Neuronal stem cell (in vitro differentiated cells): ENCODE data around the gene LIN54.
A peak's percentile ranks its signal among the peaks of the same experiment; 100 is the strongest.
"Not testable (repeated sequence)": the region's sequence is repeated elsewhere in the genome, so short reads cannot be mapped to it uniquely, and the experiment has no call there.

Experiments
- DNase-seq: peaks from one replicate; pipeline ENCODE4 v3.0.0-alpha.2; 2013; ENCODE audit warnings: low spot score
- H2AFZ ChIP-seq: one replicate; pipeline ENCODE4 v1.6.1; 2013; ENCODE audit warnings: mild to moderate bottlenecking, low read length, inconsistent platforms
- H2AK5ac ChIP-seq: 2 replicates; pipeline ENCODE4 v1.6.1; 2013; ENCODE audit warnings: low read depth, mild to moderate bottlenecking, inconsistent platforms, low read length, moderate library complexity, mixed read lengths
- H2BK120ac ChIP-seq: 2 replicates; pipeline ENCODE4 v1.6.1; 2013; ENCODE audit warnings: low read depth, mild to moderate bottlenecking, inconsistent platforms, low read length, moderate library complexity, mixed read lengths
- H2BK12ac ChIP-seq: one replicate; pipeline ENCODE4 v1.6.1; 2013; ENCODE audit warnings: low read length, inconsistent platforms
- H2BK15ac ChIP-seq: 2 replicates; pipeline ENCODE4 v1.6.1; 2013; ENCODE audit warnings: mild to moderate bottlenecking, low read length, inconsistent platforms, mixed read lengths
- H2BK5ac ChIP-seq: one replicate; pipeline ENCODE4 v1.6.1; 2013; ENCODE audit warnings: inconsistent platforms, mild to moderate bottlenecking, low read length, moderate library complexity
- H3K14ac ChIP-seq: one replicate; pipeline ENCODE4 v1.6.1; 2013; ENCODE audit warnings: low read length, inconsistent platforms
- H3K18ac ChIP-seq: 2 replicates; pipeline ENCODE4 v1.6.1; 2013; ENCODE audit warnings: low read length, inconsistent platforms
- H3K23ac ChIP-seq: 2 replicates; pipeline ENCODE4 v1.6.1; 2013; ENCODE audit warnings: low read depth, mild to moderate bottlenecking, mixed read lengths, low read length, inconsistent platforms; ENCODE audit not compliant: poor library complexity
- H3K27ac ChIP-seq: replicated peaks from 3 replicates; pipeline ENCODE4 v1.5.1; 2013; ENCODE audit warnings: low read length, inconsistent platforms
- H3K27me3 ChIP-seq, 3 experiments: 2 replicates each; pipeline ENCODE4 v1.6.1; 2013; ENCODE audit warnings: low read length in 3 of 3, mild to moderate bottlenecking in 2 of 3, inconsistent platforms in 1 of 3, low read depth in 1 of 3, mixed read lengths in 1 of 3, moderate library complexity in 1 of 3; ENCODE audit not compliant: control insufficient read depth in 3 of 3, insufficient read depth in 3 of 3
- H3K36me3 ChIP-seq, 2 donors: replicated peaks in 1 of 2; 2 replicates each; pipeline ENCODE4 v1.6.1; 2013; ENCODE audit warnings: low read length in 2 of 2; ENCODE audit not compliant: control insufficient read depth in 2 of 2, insufficient read depth in 2 of 2
- H3K4ac ChIP-seq: 2 replicates; pipeline ENCODE4 v1.6.1; 2013; ENCODE audit warnings: inconsistent platforms, mild to moderate bottlenecking, low read length, moderate library complexity
- H3K4me1 ChIP-seq, 2 donors: 1 replicate in 1 of 2; 2 replicates in 1 of 2; pipeline ENCODE4 v1.6.1; 2013; ENCODE audit warnings: low read length in 2 of 2, low read depth in 1 of 2; ENCODE audit not compliant: control insufficient read depth in 2 of 2, insufficient read depth in 1 of 2
- H3K4me2 ChIP-seq: one replicate; pipeline ENCODE4 v1.6.1; 2013; ENCODE audit warnings: mild to moderate bottlenecking, low read length, inconsistent platforms; ENCODE audit not compliant: insufficient read depth, poor library complexity, severe bottlenecking
- H3K4me3 ChIP-seq, 2 donors: 2 replicates each; pipeline ENCODE4 v1.5.1; 2013; ENCODE audit warnings: low read length in 2 of 2, mild to moderate bottlenecking in 2 of 2, inconsistent platforms in 1 of 2, moderate library complexity in 1 of 2
- H3K79me1 ChIP-seq: one replicate; pipeline ENCODE4 v1.6.1; 2013; ENCODE audit warnings: low read depth, mild to moderate bottlenecking, inconsistent platforms, low read length, moderate library complexity
- H3K9ac ChIP-seq: one replicate; pipeline ENCODE4 v1.6.1; 2013; ENCODE audit warnings: mild to moderate bottlenecking, low read depth, low read length, inconsistent platforms; ENCODE audit not compliant: poor library complexity
- H3K9me3 ChIP-seq, 2 donors: replicated peaks in 1 of 2; 2 replicates each; pipeline versions ENCODE3 to v1.6.1; 2013; ENCODE audit warnings: low read length in 2 of 2, mild to moderate bottlenecking in 2 of 2, inconsistent platforms in 1 of 2, low read depth in 1 of 2, mixed read lengths in 1 of 2, moderate library complexity in 1 of 2; ENCODE audit not compliant: control insufficient read depth in 2 of 2, insufficient read depth in 1 of 2
- H4K8ac ChIP-seq: one replicate; pipeline ENCODE4 v1.6.1; 2013; ENCODE audit warnings: low read depth, mild to moderate bottlenecking, inconsistent platforms, low read length, moderate library complexity
- H4K91ac ChIP-seq: one replicate; pipeline ENCODE4 v1.6.1; 2013; ENCODE audit warnings: low read length, low read depth, mild to moderate bottlenecking, inconsistent platforms; ENCODE audit not compliant: poor library complexity
- WGBS, 2 donors: extraction: QIAGEN DNeasy Blood & Tissue Kit; methylation state at CpG; one replicate each; pipeline ENCODE4 v1.1.7; 2013; ENCODE audit warnings: missing lambda C conversion rate in 2 of 2, mixed read lengths in 1 of 2; ENCODE audit not compliant: insufficient read length in 2 of 2, insufficient replicate concordance in 1 of 2; ENCODE audit errors: extremely low coverage in 2 of 2; 5-methylcytosine and 5-hydroxymethylcytosine counted together

Gene LIN54

DNA sequence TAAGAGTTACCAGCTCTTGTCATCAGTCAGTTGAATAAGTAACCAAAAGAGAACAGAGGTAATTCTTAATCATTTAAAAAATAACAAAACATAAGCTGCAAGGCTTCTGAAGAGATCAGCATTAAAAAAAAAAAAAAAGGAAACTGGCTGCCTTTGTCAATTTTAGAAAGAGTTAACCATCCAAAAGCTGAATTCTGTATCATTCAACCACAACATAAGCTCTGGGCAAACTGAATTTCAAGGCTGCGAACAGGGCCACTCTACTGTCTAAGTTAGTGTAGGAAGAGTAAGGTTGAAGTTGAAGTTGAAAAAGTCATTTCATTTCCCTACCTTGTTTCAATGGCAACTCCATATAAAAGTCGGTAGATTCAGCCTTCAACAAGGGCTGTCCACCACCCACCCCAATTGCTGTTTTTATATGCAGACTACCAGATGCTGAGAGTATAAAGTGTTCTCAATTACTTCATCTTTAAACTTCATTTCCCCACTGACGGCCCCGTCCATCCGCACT lies 1.1 kb upstream of the LIN54 start:
- Histone ChIP-seq H4K91ac (no peak overlapping the region), H2BK15ac (no peak overlapping the region), H3K79me1 (no peaks in the 10 kb centered on the region), H3K14ac (no peak overlapping the region), H3K4me1 (peaks cover 2 to 8% of the 10 kb centered on the region in 2 donors), H3K9me3 (no peaks in the 10 kb centered on the region), H3K18ac (no peak overlapping the region), H2BK12ac (no peak overlapping the region), H3K27ac (no peak overlapping the region), H3K36me3 (no peaks in the 10 kb centered on the region), H3K9ac (no peak overlapping the region), H2BK120ac (no peak overlapping the region), H4K8ac (no peak overlapping the region), H3K4ac (no peak overlapping the region), H2AFZ (peak overlapping the region; percentile 86), H3K4me3 (peak overlapping the region; percentile 92 to 94), H2AK5ac (no peak overlapping the region), H3K4me2 (peak overlapping the region; percentile 75), H2BK5ac (no peak overlapping the region), H3K23ac (peak overlapping the region; percentile 29), H3K27me3 (no peaks in the 10 kb centered on the region)
- WGBS, 2 donors = no CpG with 5 or more reads among the region's 5 CpGs
- no peak for DNase-seq

- Histone ChIP-seq H3K4me1 (peaks cover 2 to 8% of the 10 kb centered on the region in 2 donors), H2AK5ac (no peak overlapping the region), H3K23ac (no peak overlapping the region), H2BK15ac (peak overlapping the region; percentile 64), H3K18ac (peak overlapping the region; percentile 89), H2BK120ac (no peak overlapping the region), H2AFZ (peak overlapping the region; percentile 96), H3K27ac (no peak overlapping the region), H3K36me3 (peaks cover 0 to 2% of the 10 kb centered on the region in 2 donors), H3K14ac (no peak overlapping the region), H3K9ac (peak overlapping the region; percentile 80), H2BK12ac (no peak overlapping the region), H3K9me3 (no peaks in the 10 kb centered on the region), H3K27me3 (no peaks in the 10 kb centered on the region), H4K8ac (no peak overlapping the region), H4K91ac (no peak overlapping the region), H3K79me1 (no peaks in the 10 kb centered on the region), H3K4me2 (peak overlapping the region; percentile 60), H2BK5ac (no peak overlapping the region), H3K4me3 (peak overlapping the region; percentile 92 to 93), H3K4ac (no peak overlapping the region)
- no CpG with 5 or more reads among the region's 14 CpGs for WGBS, 2 donors
- DNase-seq = no peak
Measured at GRCh38 chr4:83010111-83010521, 507 bp downstream of the LIN54 start.

- no CpG with 5 or more reads among the region's 3 CpGs for WGBS, 2 donors
- no peak for DNase-seq
- H2BK15ac ChIP-seq = no peak overlapping the region
- H3K27me3 ChIP-seq = no peaks in the 10 kb centered on the region
- peak overlapping the region; percentile 96 for H2AFZ ChIP-seq
- no peak overlapping the region for H2BK5ac ChIP-seq
- H2BK120ac ChIP-seq = no peak overlapping the region
- peaks cover 2 to 8% of the 10 kb centered on the region in 2 donors for H3K4me1 ChIP-seq
- H3K14ac ChIP-seq = no peak overlapping the region
- no peak overlapping the region for H3K27ac ChIP-seq
- H2AK5ac ChIP-seq = no peak overlapping the region
- no peaks in the 10 kb centered on the region for H3K79me1 ChIP-seq
- no peak overlapping the region for H3K18ac ChIP-seq
- peaks cover 0 to 2% of the 10 kb centered on the region in 2 donors for H3K36me3 ChIP-seq
- no peak overlapping the region for H2BK12ac ChIP-seq
- H3K4me2 ChIP-seq = peak overlapping the region; percentile 46
- no peak overlapping the region for H3K23ac ChIP-seq
- H4K91ac ChIP-seq = no peak overlapping the region
- H4K8ac ChIP-seq = no peak overlapping the region
- no peak overlapping the region for H3K4ac ChIP-seq
- no peak overlapping the region for H3K9ac ChIP-seq
- H3K4me3 ChIP-seq = peak overlapping the region in 1 of 2 donors; percentile 92
- no peaks in the 10 kb centered on the region for H3K9me3 ChIP-seq
Measured at GRCh38 chr4:83009529-83009928, 1.1 kb downstream of the LIN54 start.

DNA sequence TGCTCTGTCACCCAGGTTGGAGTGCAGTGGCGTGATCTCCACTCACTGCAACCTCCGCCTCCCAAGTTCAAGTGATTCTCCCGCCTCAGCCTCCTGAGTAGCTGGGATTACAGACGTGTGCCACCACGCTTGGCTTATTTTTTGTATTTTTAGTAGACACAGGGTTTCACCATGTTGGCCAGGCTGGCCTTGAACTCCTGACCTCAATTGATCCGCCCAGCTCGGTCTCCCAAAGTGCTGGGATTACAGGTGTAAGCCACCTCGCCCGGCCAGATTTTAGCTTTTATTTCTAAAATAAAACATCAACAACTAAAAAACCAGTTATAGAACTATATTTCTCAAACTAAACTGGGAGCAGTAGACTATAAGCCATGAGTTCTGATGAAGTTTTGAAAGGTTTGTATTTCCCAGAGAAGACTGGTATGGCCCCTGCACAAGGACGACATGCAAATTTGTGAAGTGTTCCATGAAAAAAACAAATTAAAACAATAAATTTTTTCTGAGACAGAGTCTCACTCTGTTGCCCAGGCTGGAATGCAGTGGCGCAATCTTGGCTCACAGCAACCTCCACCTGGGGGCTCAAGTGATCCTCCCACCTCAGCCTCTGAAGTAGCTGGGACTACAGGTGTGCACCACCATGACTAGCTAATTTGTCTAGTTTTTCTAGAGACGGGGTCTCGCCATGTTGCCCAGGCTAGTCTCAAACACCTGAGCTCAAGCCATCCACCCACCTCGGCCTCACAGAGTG lies 7.4 kb downstream of the LIN54 start:
- WGBS, 2 donors = no CpG with 5 or more reads among the region's 14 CpGs
- not testable (repeated sequence) for H2AK5ac ChIP-seq

More for the DNA sequence above, 7.4 kb downstream of the LIN54 start:
- not testable (repeated sequence) for DNase-seq, H3K4me2 ChIP-seq, H3K9ac ChIP-seq, H2BK15ac ChIP-seq, H3K18ac ChIP-seq, H3K27me3 ChIP-seq, H2AFZ ChIP-seq, H3K4ac ChIP-seq, H3K23ac ChIP-seq, H3K14ac ChIP-seq, H2BK120ac ChIP-seq, H4K91ac ChIP-seq, H3K27ac ChIP-seq, H3K79me1 ChIP-seq, H2BK5ac ChIP-seq, H4K8ac ChIP-seq, H3K9me3 ChIP-seq, H3K4me3 ChIP-seq, H3K4me1 ChIP-seq, H2BK12ac ChIP-seq, H3K36me3 ChIP-seq
